Uterus (tissue), 2 donors: ENCODE data around the gene FBL.

ENCODE experiments used
- CTCF ChIP-seq, 4 experiments: fragments of 200-600 bp in 2 of 4; fragments of 450-650 bp in 2 of 4; sonication (generic) in 2 of 4; IDR thresholded peaks; one replicate each; pipeline ENCODE4 v1.5.1; 2016 to 2019; ENCODE audit warnings: antibody characterized with exemption in 4 of 4, mild to moderate bottlenecking in 2 of 4, moderate library complexity in 1 of 4
- POLR2A ChIP-seq, 2 donors: fragments of 450-650 bp; IDR thresholded peaks; one replicate each; pipeline ENCODE4 v1.6.1; 2016; ENCODE audit warnings: antibody characterized with exemption in 2 of 2, mild to moderate bottlenecking in 1 of 2, moderate library complexity in 1 of 2

DNA sequence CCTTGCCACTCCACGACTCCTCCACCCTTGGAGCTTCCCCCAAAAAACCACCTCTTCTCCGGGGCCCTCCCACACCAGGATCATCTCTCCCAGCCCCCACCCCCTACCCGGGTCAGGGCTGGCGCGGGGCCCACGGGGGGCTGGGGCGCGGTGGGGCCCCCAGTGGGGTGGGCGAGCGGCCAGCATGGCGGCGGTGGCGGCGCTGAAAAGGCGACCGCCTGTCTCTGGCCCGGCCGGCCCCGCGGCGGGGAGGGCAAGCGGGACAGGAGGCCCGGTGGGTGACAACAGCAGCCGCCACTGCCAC lies 13.1 kb downstream of the FBL start:
- TF ChIP-seq CTCF (IDR thresholded peaks at IDR 0.05) (no peak), POLR2A (IDR thresholded peaks at IDR 0.05) (no peak)
